Pancreas (tissue), 10 donors: ENCODE data around the gene TMED8. TPM values are rescaled to one million over a fixed set of nuclear protein-coding genes. Genes with fewer than 3 reads are reported as not detected.

Experiments
- ATAC-seq, 4 donors: fragments of 200-7000 bp; cut with Tn5 transposase; one replicate each; pipeline versions ENCODE4 v1.8.0 to v1.9.1; 2020; ENCODE audit warnings: mild to moderate bottlenecking in 4 of 4, moderate library complexity in 4 of 4
- DNase-seq, 6 donors: peaks; one replicate each; pipeline ENCODE4 v3.0.0-alpha.2; 2020
- FAIRE-seq: peaks from 2 replicates; lab custom pipeline; 2012; peaks lifted over from hg19 to GRCh38; lab: Jason Lieb, UNC
- H3K27ac ChIP-seq, 4 donors: fragments of 200-600 bp; sonication (generic); 1 replicate in 3 of 4; 2 replicates in 1 of 4; pipeline versions ENCODE4 v1.5.0 to v1.8.0; 2020
- H3K27me3 ChIP-seq, 4 donors: fragments of 200-600 bp; one replicate each; pipeline ENCODE4 v1.8.0; 2021
- H3K36me3 ChIP-seq, 3 donors: fragments of 200-600 bp; sonication (generic) in 1 of 3; one replicate each; pipeline versions ENCODE4 v1.5.0 to v1.8.0; 2020 to 2021
- H3K4me1 ChIP-seq, 3 donors: fragments of 200-600 bp; one replicate each; pipeline ENCODE4 v1.8.0; 2021
- H3K4me3 ChIP-seq, 4 donors: fragments of 200-600 bp; sonication (generic) in 2 of 4; one replicate each; pipeline versions ENCODE4 v1.5.0 to v1.8.0; 2020 to 2021
- H3K9me3 ChIP-seq, 4 donors: fragments of 200-600 bp; one replicate each; pipeline ENCODE4 v1.8.0; 2021
- CTCF ChIP-seq, 4 donors: fragments of 200-600 bp; sonication (generic) in 3 of 4; IDR thresholded peaks; one replicate each; pipeline versions ENCODE4 v1.5.0 to v1.8.0; 2021; ENCODE audit warnings: antibody characterized with exemption in 4 of 4
- WGBS, 2 donors: extraction: QIAGEN DNeasy Blood & Tissue Kit; methylation state at CpG; one replicate each; pipeline ENCODE4 v1.1.7; 2013; 5-methylcytosine and 5-hydroxymethylcytosine counted together
- intact Hi-C, 3 donors: fragments of 100-400 bp; cut with DNase I; formaldehyde crosslinking; loops; one replicate each; pipeline versions ENCODE4 v1.11.1 to v1.14.2; 2022
- polyA plus RNA-seq, 2 donors: library from polyadenylated mRNA; stranded (reverse); fragments of 200-250 nt; gene quantifications; one replicate each; pipeline ENCODE4 v1.2.3, GENCODE V29; 2013
- total RNA-seq, 6 donors: library from RNA; stranded (reverse); fragmentation: NEBNext Ultra II Directional in 4 of 6; extraction: Animal tissue kit (Norgen Biotek cat#: 25700) in 4 of 6; gene quantifications; one replicate each; pipeline versions ENCODE4 v1.2.1 to v1.2.4, GENCODE V29; 2021 to 2023
- donor health status: healthy with polysubstance abuse.
- donor health status: DM: no; HTN: no; CAD: no; lungs with moderate emphysema.
- donor health status: DM: no; HTN: no; CAD: no.
- donor health status: control.
- donor health status: control.
- donor health status: Bipolar disorder and iron deficiency.
- donor health status: DM: yes; HTN: yes; CAD: no.
- donor health status: DM: no; HTN: no; CAD: no.
- donor health status: DM: no; HTN: no; CAD: no.
- donor health status: DM: yes; HTN: yes; CAD: no.

TMED8 gene
- total and polyA plus RNA-seq, 8 donors: 2.7 to 9.6 (median 5.8) TPM

GRCh38 chr14:77406086-77406485, 29.2 kb upstream of the TMED8 start:
- H3K27ac ChIP-seq: no peak overlapping the region
- DNase-seq (no peak), ATAC-seq (no peak), FAIRE-seq (no peak)
- WGBS, 2 donors: 47 to 73% methylated on average over 3 of the region's 3 CpGs
- intact Hi-C loops: no loop called here
- no peaks in the 10 kb centered on the region for H3K9me3 ChIP-seq
- no peaks in the 10 kb centered on the region for H3K36me3 ChIP-seq
- no peak for TF ChIP-seq CTCF (IDR thresholded peaks at IDR 0.05)
- no peaks in the 10 kb centered on the region for H3K4me1 ChIP-seq
- no peaks in the 10 kb centered on the region for H3K27me3 ChIP-seq
- H3K4me3 ChIP-seq: no peak overlapping the region

- no peaks in the 10 kb centered on the region for H3K9me3 ChIP-seq
- H3K27me3 ChIP-seq: no peaks in the 10 kb centered on the region
- 75 to 93% methylated on average over 3 of the region's 3 CpGs for WGBS, 2 donors
- no peaks in the 10 kb centered on the region for H3K4me1 ChIP-seq
- intact Hi-C loops: no loop called here
- H3K27ac ChIP-seq: no peak overlapping the region
- ATAC-seq (no peak), DNase-seq (no peak), FAIRE-seq (no peak)
- H3K36me3 ChIP-seq: no peaks in the 10 kb centered on the region
- TF ChIP-seq CTCF (IDR thresholded peaks at IDR 0.05): no peak
- H3K4me3 ChIP-seq: no peak overlapping the region
These were observed 26.9 kb upstream of the TMED8 start for GRCh38 chr14:77403768-77404167.

GRCh38 chr14:77400216-77400615, 23.3 kb upstream of the TMED8 start:
- Histone ChIP-seq H3K9me3 (no peaks in the 10 kb centered on the region), H3K4me1 (no peaks in the 10 kb centered on the region), H3K27me3 (no peaks in the 10 kb centered on the region), H3K27ac (no peak overlapping the region), H3K36me3 (no peaks in the 10 kb centered on the region), H3K4me3 (no peak overlapping the region)
- FAIRE-seq (no peak), ATAC-seq (no peak), DNase-seq (no peak)
- TF ChIP-seq CTCF (IDR thresholded peaks at IDR 0.05): no peak
- 75 to 79% methylated on average over 6 of the region's 6 CpGs for WGBS, 2 donors
- intact Hi-C loops: no loop called here

GRCh38 chr14:77390188-77390587, 13.3 kb upstream of the TMED8 start:
- DNase-seq: no peak
- no peak for TF ChIP-seq CTCF (IDR thresholded peaks at IDR 0.05)
- no peak for ATAC-seq

GRCh38 chr14:77378701-77379100, 1.8 kb upstream of the TMED8 start:
- no peak overlapping the region for H3K27ac ChIP-seq
- no peaks in the 10 kb centered on the region for H3K36me3 ChIP-seq
- no peak for ATAC-seq
- intact Hi-C loops: no loop called here
- no peak for TF ChIP-seq CTCF (IDR thresholded peaks at IDR 0.05)
- no peaks in the 10 kb centered on the region for H3K9me3 ChIP-seq
- no peak overlapping the region for H3K4me3 ChIP-seq
- peaks cover 0 to 12% (median 0%) of the 10 kb centered on the region in 3 donors for H3K4me1 ChIP-seq
- no peaks in the 10 kb centered on the region for H3K27me3 ChIP-seq
- 81 to 90% methylated on average over 6 of the region's 6 CpGs for WGBS, 2 donors
- no peak for DNase-seq
- no peak for FAIRE-seq

More at GRCh38 chr14:77390188-77390587, 13.3 kb upstream of the TMED8 start:
- WGBS, 2 donors: 79 to 80% methylated on average over 4 of the region's 4 CpGs
- H3K4me1 ChIP-seq: no peaks in the 10 kb centered on the region
- H3K27me3 ChIP-seq: no peaks in the 10 kb centered on the region
- H3K27ac ChIP-seq: no peak overlapping the region
- H3K4me3 ChIP-seq: no peak overlapping the region
- H3K36me3 ChIP-seq: no peaks in the 10 kb centered on the region
- FAIRE-seq: no peak
- no peaks in the 10 kb centered on the region for H3K9me3 ChIP-seq
- intact Hi-C loops: no loop called here
